ENCODE measurements around the gene FYN.

GRCh38 chr6:111912904-111913303, 39.7 kb upstream of the FYN start:
- no peak for TF ChIP-seq POLR2A (IDR thresholded peaks at IDR 0.05)
- TF ChIP-seq, protein P1, sequence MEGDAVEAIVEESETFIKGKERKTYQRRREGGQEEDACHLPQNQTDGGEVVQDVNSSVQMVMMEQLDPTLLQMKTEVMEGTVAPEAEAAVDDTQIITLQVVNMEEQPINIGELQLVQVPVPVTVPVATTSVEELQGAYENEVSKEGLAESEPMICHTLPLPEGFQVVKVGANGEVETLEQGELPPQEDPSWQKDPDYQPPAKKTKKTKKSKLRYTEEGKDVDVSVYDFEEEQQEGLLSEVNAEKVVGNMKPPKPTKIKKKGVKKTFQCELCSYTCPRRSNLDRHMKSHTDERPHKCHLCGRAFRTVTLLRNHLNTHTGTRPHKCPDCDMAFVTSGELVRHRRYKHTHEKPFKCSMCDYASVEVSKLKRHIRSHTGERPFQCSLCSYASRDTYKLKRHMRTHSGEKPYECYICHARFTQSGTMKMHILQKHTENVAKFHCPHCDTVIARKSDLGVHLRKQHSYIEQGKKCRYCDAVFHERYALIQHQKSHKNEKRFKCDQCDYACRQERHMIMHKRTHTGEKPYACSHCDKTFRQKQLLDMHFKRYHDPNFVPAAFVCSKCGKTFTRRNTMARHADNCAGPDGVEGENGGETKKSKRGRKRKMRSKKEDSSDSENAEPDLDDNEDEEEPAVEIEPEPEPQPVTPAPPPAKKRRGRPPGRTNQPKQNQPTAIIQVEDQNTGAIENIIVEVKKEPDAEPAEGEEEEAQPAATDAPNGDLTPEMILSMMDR (IDR thresholded peaks at IDR 0.05) = no peak

All from tibial nerve (tissue), 3 donors.